K562 (cell line): ENCODE measurements around the gene LIPE. TPM values are rescaled to one million over a fixed set of nuclear protein-coding genes. Genes with fewer than 3 reads are reported as not detected.

ENCODE experiments used
- ATAC-seq: fragments of 200-7000 bp; cut with Tn5 transposase; 3 replicates; pipeline ENCODE4 v1.9.1; 2020; ENCODE audit warnings: moderate library complexity
- BruUV-seq: library from RNA; stranded (reverse); fragments of 400-500 nt; replicated peaks from 2 replicates; lab custom pipeline; 2021; lab: Mats Ljungman, UMichigan
- CTCF ChIA-PET: fragments of 300-600 bp; formaldehyde crosslinking; extraction: SDS; loops from one replicate; lab custom pipeline; 2021; ENCODE audit warnings: low intra/inter-chr PET ratio; lab: Yijun Ruan, JAX
- POLR2A ChIA-PET: fragments of 300-600, 350-650 bp; sonication (Branson Sonifier 250); formaldehyde crosslinking; extraction: SDS; loops from one replicate; lab custom pipeline; 2021; ENCODE audit warnings: antibody characterized with exemption, inconsistent platforms; lab: Yijun Ruan, JAX
- DNase-seq, 4 experiments: peaks; one replicate each; pipeline versions ENCODE4 v3.0.0 to v3.0.0-alpha.2; 2011 to 2018; ENCODE audit warnings: low spot score in 3 of 4, mixed read lengths in 3 of 4; ENCODE audit errors: extremely low read depth in 1 of 4
- FAIRE-seq: peaks from 2 replicates; lab custom pipeline; 2011; peaks lifted over from hg19 to GRCh38; lab: Jason Lieb, UNC
- H2AFZ ChIP-seq: 2 replicates; pipeline ENCODE4 v1.6.0; 2011; ENCODE audit warnings: low read depth, low read length, control low read depth, inconsistent platforms
- H3K27ac ChIP-seq: fragments of 200-600 bp; 3 replicates; pipeline ENCODE4 v1.8.0; 2011; ENCODE audit warnings: low read depth, mild to moderate bottlenecking, control low read depth, inconsistent platforms, low read length, moderate library complexity, mixed read lengths; ENCODE audit errors: extremely low read depth
- H3K27me3 ChIP-seq, 2 experiments: fragments of 300-600 bp in 1 of 2; 2 replicates in 1 of 2; 3 replicates in 1 of 2; pipeline versions ENCODE4 v1.6.0 to v1.8.0; 2011; ENCODE audit warnings: inconsistent platforms in 2 of 2, low read length in 2 of 2, mild to moderate bottlenecking in 1 of 2, mixed read lengths in 1 of 2, moderate library complexity in 1 of 2; ENCODE audit not compliant: control insufficient read depth in 2 of 2, insufficient read depth in 2 of 2
- H3K36me3 ChIP-seq: fragments of 300-600 bp; 3 replicates; pipeline ENCODE4 v1.8.0; 2011; ENCODE audit warnings: mild to moderate bottlenecking, low read length, inconsistent platforms; ENCODE audit not compliant: control insufficient read depth, insufficient read depth
- H3K4me1 ChIP-seq, 2 experiments: fragments of 200-600 bp in 1 of 2; replicated peaks in 1 of 2; 2 replicates in 1 of 2; 3 replicates in 1 of 2; pipeline versions ENCODE4 v1.5.1 to v1.8.0; 2011; ENCODE audit warnings: inconsistent platforms in 2 of 2, low read length in 2 of 2, mild to moderate bottlenecking in 1 of 2, mixed read lengths in 1 of 2, moderate library complexity in 1 of 2; ENCODE audit not compliant: control insufficient read depth in 2 of 2, insufficient read depth in 2 of 2
- H3K4me2 ChIP-seq: 2 replicates; pipeline ENCODE4 v1.6.1; 2011; ENCODE audit warnings: low read length, control low read depth, inconsistent platforms, mixed read lengths; ENCODE audit not compliant: insufficient read depth
- H3K4me3 ChIP-seq: fragments of 200-600 bp; sonication (generic), shearing (Covaris generic); 2 replicates; pipeline ENCODE4 v1.5.1; 2016; ENCODE audit warnings: control low read depth, inconsistent platforms
- H3K79me2 ChIP-seq: fragments of 200-600 bp; 3 replicates; pipeline ENCODE4 v1.8.0; 2011; ENCODE audit warnings: low read length, inconsistent platforms; ENCODE audit not compliant: control insufficient read depth, insufficient read depth
- H3K9ac ChIP-seq, 2 experiments: 2 replicates each; pipeline versions ENCODE4 v1.6.0 to v1.6.1; 2011; ENCODE audit warnings: low read depth in 2 of 2, low read length in 2 of 2, control low read depth in 1 of 2, inconsistent platforms in 1 of 2, mild to moderate bottlenecking in 1 of 2, mixed read lengths in 1 of 2; ENCODE audit not compliant: insufficient read depth in 1 of 2
- H3K9me1 ChIP-seq: one replicate; pipeline ENCODE4 v1.6.0; 2011; ENCODE audit warnings: inconsistent platforms, mild to moderate bottlenecking, low read length, moderate library complexity; ENCODE audit not compliant: control insufficient read depth, insufficient read depth
- H3K9me3 ChIP-seq: replicated peaks from 2 replicates; pipeline ENCODE4 v1.5.1; 2011; ENCODE audit warnings: low read depth, low read length, inconsistent platforms; ENCODE audit not compliant: control insufficient read depth, insufficient read depth
- H4K20me1 ChIP-seq: replicated peaks from 2 replicates; pipeline ENCODE4 v1.6.1; 2011; ENCODE audit warnings: low read length, inconsistent platforms, mixed read lengths; ENCODE audit not compliant: control insufficient read depth, insufficient read depth
- BRD9 ChIP-seq: fragments of 450-650 bp; IDR thresholded peaks from 2 replicates; pipeline ENCODE4 v1.6.1; 2018; ENCODE audit warnings: low read depth; ENCODE audit not compliant: partially characterized antibody
- CBX2 ChIP-seq: fragments of 200-600 bp; sonication (generic); IDR thresholded peaks from one replicate; pipeline ENCODE4 v1.6.1; 2012; ENCODE audit warnings: mild to moderate bottlenecking, low read length, inconsistent platforms; ENCODE audit not compliant: insufficient read depth, poor library complexity, severe bottlenecking
- ERF ChIP-seq: fragments of 450-650 bp; formaldehyde crosslinking; IDR thresholded peaks from 2 replicates; pipeline ENCODE4 v1.4.0; 2020; ENCODE audit warnings: mild to moderate bottlenecking, mixed read lengths
- KLF13 ChIP-seq: fragments of 450-650 bp; IDR thresholded peaks from 2 replicates; pipeline ENCODE4 v1.6.1; 2016; ENCODE audit warnings: missing genetic modification characterization, low read depth, mild to moderate bottlenecking, missing compliant biosample characterization, moderate library complexity, borderline replicate concordance
- MEF2A ChIP-seq: IDR thresholded peaks from 2 replicates; pipeline ENCODE4 v1.6.1; 2011; ENCODE audit warnings: low read depth, mild to moderate bottlenecking, low read length, moderate library complexity; ENCODE audit not compliant: control insufficient read depth
- NFIX ChIP-seq: fragments of 250-450 bp; sonication (Bioruptor Pico); IDR thresholded peaks from 2 replicates; pipeline ENCODE4 v1.4.0; 2020; ENCODE audit warnings: low read depth, mild to moderate bottlenecking, moderate library complexity
- SREBF1 ChIP-seq: fragments of 150-350 bp; IDR thresholded peaks from 2 replicates; pipeline ENCODE4 v1.6.1; 2014; ENCODE audit warnings: antibody characterized with exemption, low read depth, low read length, borderline replicate concordance
- TAL1 ChIP-seq: fragments of 450-650 bp; IDR thresholded peaks from 2 replicates; pipeline ENCODE4 v1.6.1; 2016; ENCODE audit warnings: mild to moderate bottlenecking
- WGBS: fragments of 100-300 bp; shearing (Covaris generic); methylation state at CpG from one replicate; pipeline ENCODE4 v1.1.6; 2016; ENCODE audit warnings: low coverage, mixed read lengths; ENCODE audit not compliant: insufficient coverage; ENCODE audit errors: missing lambda C conversion rate; 5-methylcytosine and 5-hydroxymethylcytosine counted together
- in situ Hi-C: fragments of 300-500 bp; cut with MboI; formaldehyde crosslinking; loops from 4 replicates; pipeline ENCODE4 v1.15.0; 2018; ENCODE audit warnings: inconsistent platforms, mixed read lengths
- intact Hi-C: fragments of 100-400 bp; cut with micrococcal nuclease; formaldehyde crosslinking; loops from 2 replicates; pipeline ENCODE4 v1.14.2; 2022
- polyA plus RNA-seq, 8 experiments: library from polyadenylated mRNA; depleted of rRNA in 4 of 8; stranded (reverse) in 5 of 8; unstranded in 3 of 8; fragments of >200 nt; fragmentation: Nextera tagmentation in 2 of 8; fragmentation: Illumina TruSeq in 1 of 8; extraction: Ambion mirVana in 2 of 8; extraction: Trizol in 1 of 8; gene quantifications; 2 replicates each; pipeline versions ENCODE4 v1.2.1 to v1.2.3, GENCODE V29; 2011 to 2014; ENCODE audit warnings: inconsistent platforms in 1 of 8, missing spikeins in 1 of 8
- total RNA-seq, 7 experiments: library from RNA; depleted of rRNA in 6 of 7; stranded (reverse); fragments of >200 nt in 6 of 7; fragmentation: Illumina TruSeq in 2 of 7; extraction: Trizol in 2 of 7; gene quantifications; 2 replicates each; pipeline versions ENCODE4 v1.2.1 to v1.2.3, GENCODE V29; 2011 to 2021; ENCODE audit warnings: low replicate concordance in 1 of 7
- TF ChIP-seq, protein P1 (sequence below): fragments of 450-650 bp; IDR thresholded peaks from 2 replicates; pipeline ENCODE4 v1.7.1; 2018; ENCODE audit warnings: mild to moderate bottlenecking, low read depth; ENCODE audit not compliant: partially characterized antibody
- TF ChIP-seq, protein P2 (sequence below): fragments of 450-650 bp; IDR thresholded peaks from 2 replicates; pipeline ENCODE4 v1.6.1; 2017; ENCODE audit warnings: antibody characterized with exemption
- TF ChIP-seq, protein P3 (sequence below): fragments of 250-450 bp; sonication (Bioruptor Pico); IDR thresholded peaks from 2 replicates; pipeline ENCODE4 v1.4.0; 2020; ENCODE audit warnings: borderline replicate concordance
- TF ChIP-seq, protein P4 (sequence below): fragments of 250-450 bp; sonication (Bioruptor Pico); IDR thresholded peaks from 2 replicates; pipeline ENCODE4 v1.5.0; 2021

The LIPE gene
- total and polyA plus RNA-seq, 9 of the 15 experiments (the other 6 are each of a cell fraction or from before 2014, with no cell fraction given), result 0.22 TPM; not detected in 8

DNA sequence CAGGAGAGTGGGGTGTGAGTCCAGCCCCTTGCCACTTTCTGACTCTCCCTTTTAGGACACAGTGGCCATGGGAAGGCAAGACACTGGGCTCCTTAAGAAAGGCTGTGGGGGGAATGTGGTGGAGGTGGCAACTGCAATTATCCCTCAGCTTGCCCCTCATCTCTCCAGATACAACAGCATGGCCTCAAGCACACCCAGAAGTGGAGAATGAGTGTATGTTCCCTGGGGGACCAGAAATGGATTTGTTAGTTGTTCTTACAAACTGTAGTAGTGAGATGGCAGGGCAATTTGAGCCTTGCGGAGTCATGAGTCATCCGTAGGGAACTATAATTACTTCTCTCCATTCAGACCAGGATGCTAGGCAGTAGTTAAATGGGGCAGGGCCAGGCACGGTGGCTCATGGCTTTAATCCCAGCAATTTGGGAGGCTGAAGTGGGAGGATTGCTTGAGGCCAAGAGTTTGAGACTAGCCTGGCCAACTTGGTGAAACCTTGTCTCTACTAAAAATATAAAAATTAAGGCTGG lies 41.1 kb upstream of the LIPE start:
- ChIA-PET POLR2A (interaction anchor here (0.6 kb wide), 1 partner anchor 252 kb away, joined by 3 read pairs; no protein-coding TSS in a partner anchor), CTCF (no interaction called here)
- no peaks in the 10 kb centered on the region for H3K36me3 ChIP-seq
- no peaks in the 10 kb centered on the region for H3K79me2 ChIP-seq
- no peaks in the 10 kb centered on the region for H3K9me3 ChIP-seq
- no peak for ATAC-seq
- no peaks in the 10 kb centered on the region for H3K9me1 ChIP-seq
- 0% methylated on average over 3 of the region's 3 CpGs for WGBS
- peaks cover 39 to 51% of the 10 kb centered on the region in 2 experiments; a peak in 4 of 5 replicates for H3K27me3 ChIP-seq
- H2AFZ ChIP-seq, result no peak overlapping the region
- DNase-seq, result no peak
- in situ Hi-C loops, result no loop called here
- no peak for FAIRE-seq
- BruUV-seq, result no TSS peak
- no peaks in the 10 kb centered on the region; a peak in 1 of 5 replicates for H3K4me1 ChIP-seq
- no peak overlapping the region for H3K27ac ChIP-seq
- 0 out of 2 replicates have a peak, but pooled peaks cover 4% of the 10 kb centered on the region for H4K20me1 ChIP-seq
- no peak overlapping the region for H3K4me2 ChIP-seq
- H3K4me3 ChIP-seq, result no peak overlapping the region
- intact Hi-C loops, result no loop called here
- no peak overlapping the region for H3K9ac ChIP-seq
- TF ChIP-seq, protein P1, sequence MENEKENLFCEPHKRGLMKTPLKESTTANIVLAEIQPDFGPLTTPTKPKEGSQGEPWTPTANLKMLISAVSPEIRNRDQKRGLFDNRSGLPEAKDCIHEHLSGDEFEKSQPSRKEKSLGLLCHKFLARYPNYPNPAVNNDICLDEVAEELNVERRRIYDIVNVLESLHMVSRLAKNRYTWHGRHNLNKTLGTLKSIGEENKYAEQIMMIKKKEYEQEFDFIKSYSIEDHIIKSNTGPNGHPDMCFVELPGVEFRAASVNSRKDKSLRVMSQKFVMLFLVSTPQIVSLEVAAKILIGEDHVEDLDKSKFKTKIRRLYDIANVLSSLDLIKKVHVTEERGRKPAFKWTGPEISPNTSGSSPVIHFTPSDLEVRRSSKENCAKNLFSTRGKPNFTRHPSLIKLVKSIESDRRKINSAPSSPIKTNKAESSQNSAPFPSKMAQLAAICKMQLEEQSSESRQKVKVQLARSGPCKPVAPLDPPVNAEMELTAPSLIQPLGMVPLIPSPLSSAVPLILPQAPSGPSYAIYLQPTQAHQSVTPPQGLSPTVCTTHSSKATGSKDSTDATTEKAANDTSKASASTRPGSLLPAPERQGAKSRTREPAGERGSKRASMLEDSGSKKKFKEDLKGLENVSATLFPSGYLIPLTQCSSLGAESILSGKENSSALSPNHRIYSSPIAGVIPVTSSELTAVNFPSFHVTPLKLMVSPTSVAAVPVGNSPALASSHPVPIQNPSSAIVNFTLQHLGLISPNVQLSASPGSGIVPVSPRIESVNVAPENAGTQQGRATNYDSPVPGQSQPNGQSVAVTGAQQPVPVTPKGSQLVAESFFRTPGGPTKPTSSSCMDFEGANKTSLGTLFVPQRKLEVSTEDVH, result no peak
- TF ChIP-seq, protein P2, sequence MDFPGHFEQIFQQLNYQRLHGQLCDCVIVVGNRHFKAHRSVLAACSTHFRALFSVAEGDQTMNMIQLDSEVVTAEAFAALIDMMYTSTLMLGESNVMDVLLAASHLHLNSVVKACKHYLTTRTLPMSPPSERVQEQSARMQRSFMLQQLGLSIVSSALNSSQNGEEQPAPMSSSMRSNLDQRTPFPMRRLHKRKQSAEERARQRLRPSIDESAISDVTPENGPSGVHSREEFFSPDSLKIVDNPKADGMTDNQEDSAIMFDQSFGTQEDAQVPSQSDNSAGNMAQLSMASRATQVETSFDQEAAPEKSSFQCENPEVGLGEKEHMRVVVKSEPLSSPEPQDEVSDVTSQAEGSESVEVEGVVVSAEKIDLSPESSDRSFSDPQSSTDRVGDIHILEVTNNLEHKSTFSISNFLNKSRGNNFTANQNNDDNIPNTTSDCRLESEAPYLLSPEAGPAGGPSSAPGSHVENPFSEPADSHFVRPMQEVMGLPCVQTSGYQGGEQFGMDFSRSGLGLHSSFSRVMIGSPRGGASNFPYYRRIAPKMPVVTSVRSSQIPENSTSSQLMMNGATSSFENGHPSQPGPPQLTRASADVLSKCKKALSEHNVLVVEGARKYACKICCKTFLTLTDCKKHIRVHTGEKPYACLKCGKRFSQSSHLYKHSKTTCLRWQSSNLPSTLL, result no peak
- TF ChIP-seq NFIX (CRISPR knock-in tag) (no peak), KLF13 (tag) (no peak), SREBF1 (no peak), MEF2A (no peak), CBX2 (no peak), BRD9 (no peak), TAL1 (no peak), ERF (CRISPR knock-in tag) (no peak)
- TF ChIP-seq, protein P3, sequence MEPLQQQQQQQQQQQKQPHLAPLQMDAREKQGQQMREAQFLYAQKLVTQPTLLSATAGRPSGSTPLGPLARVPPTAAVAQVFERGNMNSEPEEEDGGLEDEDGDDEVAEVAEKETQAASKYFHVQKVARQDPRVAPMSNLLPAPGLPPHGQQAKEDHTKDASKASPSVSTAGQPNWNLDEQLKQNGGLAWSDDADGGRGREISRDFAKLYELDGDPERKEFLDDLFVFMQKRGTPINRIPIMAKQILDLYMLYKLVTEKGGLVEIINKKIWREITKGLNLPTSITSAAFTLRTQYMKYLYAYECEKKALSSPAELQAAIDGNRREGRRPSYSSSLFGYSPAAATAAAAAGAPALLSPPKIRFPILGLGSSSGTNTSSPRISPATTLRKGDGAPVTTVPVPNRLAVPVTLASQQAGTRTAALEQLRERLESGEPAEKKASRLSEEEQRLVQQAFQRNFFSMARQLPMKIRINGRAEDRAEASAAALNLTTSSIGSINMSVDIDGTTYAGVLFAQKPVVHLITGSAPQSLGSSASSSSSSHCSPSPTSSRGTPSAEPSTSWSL (CRISPR knock-in tag), result no peak
- TF ChIP-seq, protein P4, sequence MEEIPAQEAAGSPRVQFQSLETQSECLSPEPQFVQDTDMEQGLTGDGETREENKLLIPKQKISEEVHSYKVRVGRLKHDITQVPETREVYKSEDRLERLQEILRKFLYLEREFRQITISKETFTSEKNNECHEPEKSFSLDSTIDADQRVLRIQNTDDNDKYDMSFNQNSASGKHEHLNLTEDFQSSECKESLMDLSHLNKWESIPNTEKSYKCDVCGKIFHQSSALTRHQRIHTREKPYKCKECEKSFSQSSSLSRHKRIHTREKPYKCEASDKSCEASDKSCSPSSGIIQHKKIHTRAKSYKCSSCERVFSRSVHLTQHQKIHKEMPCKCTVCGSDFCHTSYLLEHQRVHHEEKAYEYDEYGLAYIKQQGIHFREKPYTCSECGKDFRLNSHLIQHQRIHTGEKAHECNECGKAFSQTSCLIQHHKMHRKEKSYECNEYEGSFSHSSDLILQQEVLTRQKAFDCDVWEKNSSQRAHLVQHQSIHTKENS (CRISPR knock-in tag), result no peak
